NCI-H2081 (cell line): ENCODE data around the gene NEDD4L.
A peak's percentile ranks its signal among the peaks of the same experiment; 100 is the strongest.

ENCODE experiments used
- DNase-seq, 2 experiments: peaks; one replicate each; lab custom pipeline; 2025; lab: John Stamatoyannopoulos, UW

The NEDD4L gene

DNA sequence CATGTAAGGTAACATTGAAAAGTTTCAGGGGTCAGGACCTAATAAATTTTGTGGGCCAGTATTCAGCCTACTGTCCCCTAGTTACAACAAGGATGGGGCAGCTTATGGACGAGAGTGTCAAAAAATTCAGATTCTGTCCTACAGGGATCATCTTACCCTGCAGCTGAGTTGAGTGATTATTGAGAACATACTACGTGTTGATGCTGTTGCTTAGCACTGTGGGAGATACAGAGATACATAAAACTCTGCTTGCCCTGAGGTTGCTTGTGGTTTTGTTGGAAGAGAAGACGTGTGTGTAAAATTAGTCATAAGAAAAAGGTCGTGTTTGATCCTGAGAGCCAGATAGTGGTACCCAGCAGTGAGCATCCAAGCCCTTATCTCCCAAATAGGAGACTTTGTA, 253.2 kb downstream of the NEDD4L start:
- no peak for DNase-seq

- DNase-seq, result no peak
Measured at GRCh38 chr18:58298251-58299134, 254.5 kb downstream of the NEDD4L start.

DNA sequence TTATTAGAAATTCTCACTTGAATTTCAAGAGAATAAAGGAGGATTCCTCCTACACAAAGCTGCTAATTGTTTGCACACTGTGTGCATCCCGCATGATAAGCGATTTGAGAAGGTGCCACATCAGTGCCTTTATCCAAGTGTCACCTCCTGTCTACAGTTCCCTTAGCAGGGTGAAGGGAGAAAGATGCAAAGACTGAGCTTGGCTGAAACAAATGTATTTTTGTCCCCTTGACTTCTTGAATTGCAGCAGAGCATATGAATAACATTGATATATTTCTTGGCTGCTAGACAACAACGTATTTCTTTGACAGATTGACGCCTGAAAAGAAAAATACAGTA, 255.1 kb downstream of the NEDD4L start:
- no peak for DNase-seq

DNA sequence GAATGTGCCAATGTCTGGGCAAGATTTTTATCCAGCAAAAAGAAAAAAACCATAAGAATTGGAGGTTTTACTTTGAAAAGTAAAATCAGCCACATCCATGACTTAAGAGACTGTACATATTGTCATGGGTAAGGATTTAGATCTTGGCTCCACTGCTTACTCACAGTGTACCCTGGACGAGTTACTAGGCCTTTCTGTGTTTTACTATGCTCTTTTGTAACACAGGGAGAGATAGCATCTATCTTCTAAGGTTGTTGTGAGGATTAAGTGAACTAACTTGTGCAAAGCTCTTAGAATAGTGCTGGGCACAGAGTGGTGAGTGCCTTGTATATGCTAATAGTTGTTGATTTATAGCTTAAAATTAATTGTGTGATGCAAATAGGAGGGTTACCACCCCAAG, 255.9 kb downstream of the NEDD4L start:
- no peak for DNase-seq

DNA sequence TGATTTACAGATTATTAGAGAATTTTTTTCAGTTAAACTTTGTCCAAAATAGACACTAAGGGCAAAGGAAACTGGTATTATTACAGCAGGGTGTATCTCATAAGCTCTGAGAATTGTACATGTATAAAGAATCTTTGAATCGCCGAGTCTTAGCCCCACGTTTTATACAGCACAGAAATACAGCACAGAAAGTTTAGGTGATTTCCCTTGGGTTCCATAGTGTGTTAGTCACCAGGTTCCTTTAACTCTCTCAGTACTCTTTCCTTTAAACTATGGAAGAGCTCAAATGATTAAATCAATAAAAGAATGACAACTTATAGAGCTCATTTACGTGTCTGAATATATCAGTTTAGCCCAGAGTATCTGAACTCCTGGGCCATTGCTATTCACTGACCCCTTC, 256.8 kb downstream of the NEDD4L start:
- DNase-seq, result no peak

GRCh38 chr18:58302811-58303210, 258.8 kb downstream of the NEDD4L start:
- no peak for DNase-seq

DNA sequence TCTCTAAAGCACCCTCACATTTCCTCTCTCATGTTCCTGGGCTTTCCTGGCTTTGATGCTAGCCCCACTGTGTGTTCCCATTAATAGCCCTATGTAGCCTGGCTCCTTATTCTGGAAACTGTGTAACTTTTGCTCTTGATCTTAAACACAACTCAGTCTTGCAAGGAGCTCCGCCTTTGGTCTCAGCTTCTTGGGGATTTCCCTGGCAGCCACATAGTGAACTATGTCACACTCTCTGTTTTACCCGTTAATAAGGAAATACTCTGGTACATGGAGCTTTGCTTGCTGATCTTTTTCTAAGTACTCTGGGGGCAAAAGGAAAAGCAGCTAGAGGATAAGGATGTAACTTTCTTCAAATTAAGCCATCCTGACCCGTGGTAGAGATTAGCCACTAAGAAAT, 259.3 kb downstream of the NEDD4L start:
- no peak for DNase-seq

DNA sequence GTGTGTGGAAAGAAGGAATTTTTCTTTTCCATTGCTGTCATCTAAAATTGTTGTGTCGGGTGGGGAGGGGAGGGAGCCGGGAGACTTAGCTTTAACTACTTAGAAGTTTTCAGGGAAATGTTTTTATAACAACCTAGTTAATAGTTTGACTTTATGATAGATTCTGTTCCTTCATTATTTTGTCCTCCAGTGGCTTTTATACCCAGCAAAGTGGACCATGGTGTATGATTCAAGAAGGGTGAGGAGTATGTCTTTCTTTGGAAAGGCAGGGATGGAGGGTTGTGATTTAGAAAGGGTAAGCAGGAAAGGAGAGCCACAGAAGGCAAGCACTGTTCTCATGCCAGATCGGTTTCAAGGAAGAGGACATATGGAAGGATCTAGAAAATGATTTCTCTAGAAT, 261.8 kb downstream of the NEDD4L start:
- DNase-seq, result no peak

GRCh38 chr18:58307441-58307840, 263.4 kb downstream of the NEDD4L start:
- DNase-seq, result no peak

DNA sequence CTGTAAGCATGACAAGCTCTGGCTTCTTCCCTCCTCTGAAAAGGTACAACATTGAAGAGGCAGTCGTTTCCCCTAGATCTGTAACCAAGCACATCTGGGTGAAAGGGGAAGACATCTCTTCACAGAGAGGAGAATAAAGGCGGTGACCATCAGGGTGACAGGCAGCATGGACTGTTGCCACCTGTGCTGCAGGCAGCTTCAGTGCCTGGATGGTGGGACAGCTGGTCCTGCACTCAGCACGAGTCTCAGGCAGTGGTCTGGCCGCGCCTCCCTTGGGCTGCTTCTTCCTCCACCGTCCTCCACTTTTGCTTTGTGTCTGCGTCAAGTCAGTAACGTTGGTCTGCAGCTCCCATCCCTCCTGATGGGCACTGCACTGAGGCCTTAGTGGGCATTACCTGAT, 264.4 kb downstream of the NEDD4L start:
- DNase-seq, result no peak

- no peak for DNase-seq
Measured at GRCh38 chr18:58309099-58309498, 265.1 kb downstream of the NEDD4L start.

DNA sequence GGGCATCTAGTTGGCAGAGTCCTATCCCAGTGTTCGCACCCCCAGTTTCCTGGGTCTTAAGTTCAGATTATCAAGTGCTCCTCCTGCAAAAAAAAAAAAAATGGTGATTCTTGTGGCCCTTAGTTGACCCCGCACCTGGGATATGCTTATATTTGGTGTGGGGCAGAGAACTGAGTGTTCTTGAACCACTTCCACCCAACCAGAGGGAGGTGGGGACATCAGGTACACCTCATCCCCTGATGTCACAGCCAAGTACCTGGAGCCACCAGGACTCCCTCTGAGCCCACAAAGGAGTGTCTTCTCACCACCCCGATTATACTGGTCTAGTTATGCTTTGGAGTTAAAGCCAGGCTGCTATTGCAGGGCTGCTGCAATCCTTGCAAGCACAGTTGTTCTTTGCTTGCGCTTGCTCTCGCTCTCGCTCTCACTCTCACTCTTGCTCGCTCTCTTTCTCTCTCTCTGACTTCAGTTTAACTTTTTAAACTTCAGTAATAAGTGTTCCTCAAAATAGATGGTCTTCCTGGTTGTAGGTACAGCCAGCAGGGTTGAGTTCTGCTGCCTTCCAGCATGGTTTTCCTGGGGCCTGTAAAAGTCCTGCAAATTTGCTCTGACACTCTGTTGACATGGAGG, 265.7 kb downstream of the NEDD4L start:
- DNase-seq, result no peak

DNA sequence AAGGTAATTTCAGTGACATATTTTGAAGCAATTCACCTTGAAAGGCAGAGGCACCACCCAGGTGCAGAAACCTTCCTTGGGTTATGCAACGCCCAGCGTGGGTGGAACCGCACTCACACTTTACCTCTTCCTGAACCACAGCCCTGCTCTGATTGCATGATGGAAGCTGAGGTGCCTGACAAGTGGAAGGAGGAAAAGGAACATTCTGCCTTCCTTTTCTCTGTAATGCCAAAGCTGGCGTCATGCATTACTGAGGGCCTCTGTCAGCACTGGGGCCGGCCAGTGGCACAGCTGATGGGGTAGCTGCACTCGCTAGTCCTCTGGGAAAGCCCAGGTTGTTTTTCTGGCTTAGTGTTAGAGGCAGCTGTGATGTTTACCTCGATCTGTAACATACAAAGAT, 266.5 kb downstream of the NEDD4L start:
- DNase-seq, result no peak

DNA sequence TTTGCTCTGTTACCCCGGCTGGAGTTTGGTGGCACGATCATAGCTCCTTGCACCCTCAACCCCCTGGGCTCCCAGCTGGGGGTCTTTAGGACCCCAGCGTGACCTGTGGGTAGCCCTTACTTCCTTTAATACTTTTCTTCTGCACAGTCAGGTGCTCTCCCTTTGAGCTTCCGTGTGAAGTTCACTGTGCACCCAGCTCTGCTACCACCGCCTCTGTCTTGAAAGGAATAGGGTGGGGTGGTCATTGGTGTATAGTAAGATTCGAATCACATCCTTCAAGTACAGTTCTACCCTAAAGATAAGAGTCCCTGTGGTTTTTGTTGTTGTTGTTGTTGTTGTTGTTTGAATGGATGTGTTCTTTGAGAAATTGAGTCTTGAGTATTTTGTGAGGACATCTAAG, 267.4 kb downstream of the NEDD4L start:
- DNase-seq, result no peak

DNA sequence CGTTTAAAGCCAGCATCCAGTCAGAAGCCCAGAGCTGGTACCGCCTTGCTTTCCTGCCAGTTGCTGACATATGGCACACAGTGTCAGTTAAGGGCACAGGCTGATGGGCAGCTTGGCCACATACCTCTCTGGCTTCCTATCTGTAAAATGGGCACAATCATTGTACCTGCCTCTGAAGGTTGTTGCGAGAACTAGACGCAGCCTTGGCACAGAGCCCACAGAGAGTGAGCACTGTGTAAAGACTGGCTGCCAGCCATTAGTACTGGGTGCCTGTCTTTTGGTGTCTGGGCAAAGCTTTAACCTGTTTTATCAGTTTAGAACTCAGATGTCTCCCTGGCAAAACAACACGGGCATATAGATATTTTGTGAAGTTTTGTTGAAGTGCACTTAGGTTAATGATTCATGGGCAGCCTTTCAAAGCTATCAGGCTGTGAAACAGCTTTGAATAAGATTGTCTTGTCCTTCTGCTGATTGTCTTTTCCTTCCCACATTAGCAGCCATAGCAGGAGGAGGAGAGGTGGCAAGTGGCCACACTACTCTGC, 269.5 kb downstream of the NEDD4L start:
- peak in 1 of 2 experiments; percentile 5 for DNase-seq

- DNase-seq, result no peak
Measured at GRCh38 chr18:58314284-58314683, 270.3 kb downstream of the NEDD4L start.

DNA sequence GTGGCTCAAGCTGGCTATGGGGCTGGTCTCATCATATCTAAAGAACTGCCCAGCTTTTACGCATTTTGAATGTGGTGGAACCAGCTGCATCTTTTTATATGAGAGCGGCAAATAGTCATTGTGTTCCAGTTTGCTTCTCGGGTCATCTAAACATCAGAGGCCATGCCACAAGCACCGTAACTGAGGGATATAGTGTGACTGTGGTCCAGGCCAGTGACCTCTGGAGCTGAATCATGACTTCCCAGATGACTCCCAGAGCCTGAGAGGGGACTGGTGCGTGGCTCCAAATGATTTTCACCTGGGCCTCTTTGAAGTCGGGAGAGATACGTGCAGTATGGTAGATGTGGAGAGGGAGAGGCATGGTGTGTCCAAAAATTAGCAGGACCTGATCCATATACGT, 271.0 kb downstream of the NEDD4L start:
- DNase-seq, result no peak

GRCh38 chr18:58315739-58316215, 271.8 kb downstream of the NEDD4L start:
- no peak for DNase-seq

- DNase-seq, result no peak
Measured at GRCh38 chr18:58316396-58317342, 272.6 kb downstream of the NEDD4L start.

- no peak for DNase-seq
Measured at GRCh38 chr18:58319719-58320118, 275.7 kb downstream of the NEDD4L start.

GRCh38 chr18:58320907-58321561, 277.0 kb downstream of the NEDD4L start:
- no peak for DNase-seq

GRCh38 chr18:58321986-58322385, 278.0 kb downstream of the NEDD4L start:
- peak; percentile 28 to 72 for DNase-seq
